Transverse colon (tissue), 3 donors: Measurements from ENCODE around the gene PRKCE.

Experiments used
- CTCF ChIP-seq, 5 experiments: fragments of 200-600 bp in 3 of 5; fragments of 450-650 bp in 2 of 5; sonication (generic) in 3 of 5; IDR thresholded peaks; 1 replicate in 2 of 5; 2 replicates in 3 of 5; pipeline ENCODE4 v1.5.1; 2016 to 2017; ENCODE audit warnings: antibody characterized with exemption in 5 of 5, inconsistent platforms in 3 of 5, mild to moderate bottlenecking in 2 of 5, moderate library complexity in 1 of 5
- EP300 ChIP-seq: sonication (generic); formaldehyde crosslinking; IDR thresholded peaks from one replicate; pipeline ENCODE4 v1.6.1; 2017; ENCODE audit warnings: antibody characterized with exemption, low read depth
- POLR2A ChIP-seq: fragments of 450-650 bp; IDR thresholded peaks from one replicate; pipeline ENCODE4 v1.6.1; 2016; ENCODE audit warnings: antibody characterized with exemption, mild to moderate bottlenecking, moderate library complexity

- TF ChIP-seq CTCF (IDR thresholded peaks at IDR 0.05) (no peak), POLR2A (no peak), EP300 (no peak)
These were observed 114.3 kb downstream of the PRKCE start for GRCh38 chr2:45765728-45766254.
